Endothelial cell (in vitro differentiated cells): ENCODE results near the gene TWF2. TPM values are rescaled to one million over a fixed set of nuclear protein-coding genes. Genes with fewer than 3 reads are reported as not detected.

Source experiments
- DNase-seq: peaks from one replicate; pipeline ENCODE4 v3.0.0; 2021; ENCODE audit warnings: low spot score
- H3K27ac Mint-ChIP-seq: one replicate; pipeline ENCODE4 v1.8.0; 2021; ENCODE audit warnings: mixed read lengths, inconsistent platforms; ENCODE audit not compliant: unreplicated experiment
- H3K27me3 Mint-ChIP-seq: one replicate; pipeline ENCODE4 v1.8.0; 2021; ENCODE audit warnings: mild to moderate bottlenecking, moderate library complexity, mixed read lengths, inconsistent platforms; ENCODE audit not compliant: unreplicated experiment
- H3K36me3 Mint-ChIP-seq: one replicate; pipeline ENCODE4 v1.8.0; 2021; ENCODE audit warnings: mild to moderate bottlenecking, low read depth, mixed read lengths, inconsistent platforms; ENCODE audit not compliant: unreplicated experiment
- H3K4me1 Mint-ChIP-seq: one replicate; pipeline ENCODE4 v1.8.0; 2021; ENCODE audit warnings: mild to moderate bottlenecking, mixed read lengths, inconsistent platforms; ENCODE audit not compliant: unreplicated experiment
- H3K4me3 Mint-ChIP-seq: one replicate; pipeline ENCODE4 v1.8.0; 2021; ENCODE audit warnings: mild to moderate bottlenecking, mixed read lengths, inconsistent platforms; ENCODE audit not compliant: unreplicated experiment
- H3K9me3 Mint-ChIP-seq: one replicate; pipeline ENCODE4 v1.8.0; 2021; ENCODE audit warnings: mixed read lengths, inconsistent platforms; ENCODE audit not compliant: unreplicated experiment
- CTCF ChIP-seq: fragments of 200-600 bp; sonication (generic); IDR thresholded peaks from one replicate; pipeline ENCODE4 v1.5.0; 2021; ENCODE audit warnings: antibody characterized with exemption; ENCODE audit not compliant: unreplicated experiment
- total RNA-seq: library from RNA; stranded (reverse); fragmentation: NEBNext Ultra II Directional; extraction: Animal tissue kit (Norgen Biotek cat#: 25700); gene quantifications from one replicate; pipeline ENCODE4 v1.2.1, GENCODE V29; 2021; ENCODE audit not compliant: unreplicated experiment

Gene TWF2
- total RNA-seq, 1 donor from 2014 or later = 85.3 TPM

- H3K36me3 Mint-ChIP-seq = peaks cover 18% of the 10 kb centered on the region
- DNase-seq = no peak
- no peaks in the 10 kb centered on the region for H3K4me1 Mint-ChIP-seq
- peaks cover 28% of the 10 kb centered on the region for H3K27me3 Mint-ChIP-seq
- no peak for TF ChIP-seq CTCF
- H3K9me3 Mint-ChIP-seq = no peaks in the 10 kb centered on the region
- no peak overlapping the region for H3K27ac Mint-ChIP-seq
- no peak overlapping the region for H3K4me3 Mint-ChIP-seq
Observed at GRCh38 chr3:52227117-52227516, 11.8 kb downstream of the TWF2 start.

GRCh38 chr3:52226229-52226817 is 12.6 kb downstream of the TWF2 start:
- Mint-ChIP-seq H3K36me3 (peaks cover 18% of the 10 kb centered on the region), H3K27ac (peak overlapping the region; percentile 2), H3K27me3 (peaks cover 28% of the 10 kb centered on the region), H3K9me3 (no peaks in the 10 kb centered on the region), H3K4me1 (no peaks in the 10 kb centered on the region), H3K4me3 (no peak overlapping the region)
- no peak for DNase-seq
- TF ChIP-seq CTCF = no peak

DNA sequence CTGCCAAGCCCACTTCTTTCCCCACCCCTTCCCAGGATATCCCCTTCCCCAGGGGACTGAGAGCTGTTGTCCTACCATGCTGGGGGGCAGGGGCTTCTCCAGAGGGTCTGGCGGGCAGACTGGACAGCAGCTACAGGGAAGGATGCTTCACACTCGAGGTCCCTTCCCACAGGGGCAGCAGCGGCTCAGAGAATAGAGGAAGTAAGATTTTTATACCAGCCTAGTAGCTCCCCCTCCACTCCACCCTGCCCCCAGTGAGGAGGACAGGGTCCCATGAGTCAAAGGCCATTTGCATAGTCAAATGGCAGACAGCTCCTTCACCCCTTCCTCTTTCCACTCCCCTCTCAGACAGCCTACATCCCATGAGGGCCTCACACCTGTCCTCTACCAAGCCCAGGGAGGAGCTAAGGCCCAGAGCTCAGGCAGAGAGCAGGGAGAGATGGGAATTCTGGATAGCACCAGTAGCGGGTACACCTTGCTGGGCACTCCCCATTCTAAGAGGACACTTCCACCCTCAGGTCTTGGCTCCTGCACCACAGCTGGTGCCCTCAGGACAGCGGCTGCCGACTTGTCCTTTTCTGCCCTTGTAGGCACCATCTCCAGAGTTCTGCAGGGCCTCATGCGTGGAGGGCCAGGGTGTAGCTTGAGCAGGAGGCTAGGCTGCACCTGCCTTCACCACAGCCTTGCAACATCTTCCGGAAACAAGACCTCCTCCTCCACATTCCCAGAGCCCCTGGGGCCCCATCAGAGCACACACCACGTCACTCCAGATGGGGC is 13.3 kb downstream of the TWF2 start, which contains the start of gene TLR9:
TLR9 (minus strand) TSS at position 194 of the 777 bp plus-strand sequence; CDS start at position 78, 116 bp downstream.
- Mint-ChIP-seq H3K27ac (peak within 1 kb of the TSS; percentile 37), H3K9me3 (no peaks in the 10 kb centered on the region), H3K4me1 (no peaks in the 10 kb centered on the region), H3K36me3 (peaks cover 18% of the 10 kb centered on the region), H3K4me3 (no peak within 1 kb of the TSS), H3K27me3 (peaks cover 30% of the 10 kb centered on the region)
- no peak for DNase-seq
- TF ChIP-seq CTCF = no peak

DNA sequence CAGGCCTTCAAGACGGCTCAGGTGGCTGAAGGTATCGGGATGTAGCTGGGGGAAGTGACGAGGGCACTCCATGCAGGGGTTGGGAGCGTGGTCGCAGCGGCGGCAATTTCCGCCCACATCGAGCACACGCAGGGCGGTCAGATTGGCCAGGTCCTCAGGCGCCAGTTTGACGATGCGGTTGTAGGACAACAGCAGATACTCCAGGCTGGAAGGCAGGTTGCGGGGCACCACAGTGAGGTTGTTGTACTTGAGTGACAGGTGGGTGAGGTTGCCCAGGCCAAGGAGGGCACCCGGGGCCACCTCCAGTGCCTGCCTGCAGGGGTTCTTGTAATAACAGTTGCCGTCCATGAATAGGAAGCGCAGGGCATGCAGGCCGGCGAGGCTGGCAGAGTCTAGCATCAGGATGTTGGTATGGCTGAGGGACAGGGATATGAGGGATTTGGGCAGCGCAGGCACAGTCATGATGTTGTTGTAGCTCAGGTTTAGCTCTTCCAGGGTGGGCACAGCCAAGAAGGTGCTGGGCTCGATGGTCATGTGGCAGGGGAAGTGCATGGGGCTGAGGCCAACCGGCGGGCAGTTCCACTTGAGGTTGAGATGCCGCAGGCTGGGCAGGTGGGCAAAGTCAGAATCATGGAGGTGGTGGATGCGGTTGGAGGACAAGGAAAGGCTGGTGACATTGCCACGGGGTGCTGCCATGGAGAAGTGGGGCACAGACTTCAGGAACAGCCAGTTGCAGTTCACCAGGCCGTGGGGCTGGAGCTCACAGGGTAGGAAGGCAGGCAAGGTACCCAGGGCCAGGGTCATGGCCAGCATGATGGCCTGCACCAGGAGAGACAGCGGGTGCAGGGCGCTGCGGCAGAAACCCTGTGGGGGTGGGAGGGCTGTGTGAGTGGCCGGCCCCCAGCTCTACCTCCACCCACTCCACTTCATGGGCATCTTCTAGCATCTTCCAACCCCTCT is 15.2 kb downstream of the TWF2 start:
- H3K27me3 Mint-ChIP-seq = peaks cover 24% of the 10 kb centered on the region
- no peaks in the 10 kb centered on the region for H3K9me3 Mint-ChIP-seq
- peaks cover 13% of the 10 kb centered on the region for H3K36me3 Mint-ChIP-seq
- H3K4me1 Mint-ChIP-seq = peaks cover 6% of the 10 kb centered on the region
- peak overlapping the region; percentile 57 for H3K4me3 Mint-ChIP-seq
- TF ChIP-seq CTCF = no peak
- no peak for DNase-seq
- H3K27ac Mint-ChIP-seq = peak overlapping the region; percentile 61
